IMR-90 (cell line): Measurements from ENCODE around the gene DGKZ. TPM values are rescaled to one million over a fixed set of nuclear protein-coding genes. Genes with fewer than 3 reads are reported as not detected.

Experiments
- ATAC-seq: fragments of 200-7000 bp; cut with Tn5 transposase; 2 replicates; pipeline ENCODE4 v1.9.1; 2020; ENCODE audit warnings: low read depth, mild to moderate bottlenecking, moderate library complexity
- BruUV-seq: library from RNA; stranded (reverse); fragments of 400-500 nt; replicated peaks from 2 replicates; lab custom pipeline; 2021; lab: Mats Ljungman, UMichigan
- CTCF ChIA-PET: fragments of 300-600 bp; formaldehyde crosslinking; extraction: SDS; loops from one replicate; lab custom pipeline; 2021; ENCODE audit warnings: antibody characterized with exemption; lab: Yijun Ruan, JAX
- POLR2A ChIA-PET: fragments of 300-600 bp; sonication (Branson Sonifier 250); formaldehyde crosslinking; loops from one replicate; lab custom pipeline; 2022; ENCODE audit warnings: antibody characterized with exemption; ENCODE audit not compliant: unreplicated experiment; lab: Charles Lee
- DNase-seq: peaks from one replicate; pipeline ENCODE4 v3.0.0; 2013
- H2AFZ ChIP-seq: replicated peaks from 2 replicates; pipeline ENCODE3; 2013; ENCODE audit warnings: low read length, mild to moderate bottlenecking; ENCODE audit not compliant: poor library complexity
- H2AK5ac ChIP-seq: 2 replicates; pipeline ENCODE4 v1.6.1; 2013; ENCODE audit warnings: low read depth, low read length, inconsistent platforms
- H2AK9ac ChIP-seq: replicated peaks from 2 replicates; pipeline ENCODE3; 2013; ENCODE audit warnings: mild to moderate bottlenecking, low read depth, low read length, moderate library complexity; ENCODE audit not compliant: poor library complexity
- H2BK120ac ChIP-seq: 2 replicates; pipeline ENCODE4 v1.6.1; 2013; ENCODE audit warnings: low read depth, low read length, inconsistent platforms
- H2BK15ac ChIP-seq: 3 replicates; pipeline ENCODE4 v1.6.1; 2013; ENCODE audit warnings: low read depth, low read length, inconsistent platforms
- H2BK20ac ChIP-seq: 2 replicates; pipeline ENCODE4 v1.6.1; 2013; ENCODE audit warnings: low read depth, mild to moderate bottlenecking, inconsistent platforms, low read length, moderate library complexity
- H2BK5ac ChIP-seq: 2 replicates; pipeline ENCODE4 v1.6.1; 2013; ENCODE audit warnings: mild to moderate bottlenecking, low read depth, low read length, inconsistent platforms; ENCODE audit not compliant: poor library complexity, severe bottlenecking
- H3K14ac ChIP-seq: replicated peaks from 2 replicates; pipeline ENCODE4 v1.6.1; 2013; ENCODE audit warnings: low read depth, low read length, inconsistent platforms
- H3K18ac ChIP-seq: 2 replicates; pipeline ENCODE4 v1.6.1; 2013; ENCODE audit warnings: low read depth, low read length, control low read depth
- H3K23ac ChIP-seq: 2 replicates; pipeline ENCODE4 v1.6.1; 2013; ENCODE audit warnings: low read depth, low read length, inconsistent platforms
- H3K27ac ChIP-seq: 2 replicates; pipeline ENCODE4 v1.5.1; 2013; ENCODE audit warnings: mild to moderate bottlenecking, control low read depth, low read length; ENCODE audit not compliant: insufficient read depth
- H3K27me3 ChIP-seq: 2 replicates; pipeline ENCODE4 v1.6.1; 2013; ENCODE audit warnings: low read length; ENCODE audit not compliant: control insufficient read depth, insufficient read depth
- H3K36me3 ChIP-seq: 2 replicates; pipeline ENCODE4 v1.6.1; 2013; ENCODE audit warnings: low read length, mixed read lengths; ENCODE audit not compliant: control insufficient read depth, insufficient read depth
- H3K4ac ChIP-seq: 2 replicates; pipeline ENCODE4 v1.6.1; 2013; ENCODE audit warnings: low read depth, low read length, inconsistent platforms
- H3K4me1 ChIP-seq: 2 replicates; pipeline ENCODE4 v1.6.1; 2013; ENCODE audit warnings: low read length, mixed read lengths; ENCODE audit not compliant: control insufficient read depth, insufficient read depth
- H3K4me2 ChIP-seq: 2 replicates; pipeline ENCODE4 v1.6.1; 2013; ENCODE audit warnings: low read depth, mild to moderate bottlenecking, control low read depth, low read length, moderate library complexity
- H3K4me3 ChIP-seq: 2 replicates; pipeline ENCODE4 v1.5.1; 2013; ENCODE audit warnings: low read depth, mild to moderate bottlenecking, control low read depth, low read length, moderate library complexity; ENCODE audit not compliant: insufficient read depth
- H3K56ac ChIP-seq: 2 replicates; pipeline ENCODE4 v1.6.1; 2013; ENCODE audit warnings: low read length, inconsistent platforms; ENCODE audit not compliant: insufficient read depth; ENCODE audit errors: extremely low read depth
- H3K79me1 ChIP-seq, 2 experiments: 2 replicates each; pipeline ENCODE4 v1.6.1; 2013; ENCODE audit warnings: low read length in 2 of 2, inconsistent platforms in 1 of 2, low read depth in 1 of 2
- H3K9ac ChIP-seq: 2 replicates; pipeline ENCODE4 v1.6.1; 2013; ENCODE audit warnings: low read depth, low read length, control low read depth
- H3K9me1 ChIP-seq: 2 replicates; pipeline ENCODE4 v1.6.1; 2013; ENCODE audit warnings: low read length, inconsistent platforms; ENCODE audit not compliant: insufficient read depth
- H3K9me3 ChIP-seq: 2 replicates; pipeline ENCODE4 v1.6.1; 2013; ENCODE audit warnings: low read length; ENCODE audit not compliant: control insufficient read depth, insufficient read depth
- H4K20me1 ChIP-seq: 2 replicates; pipeline ENCODE4 v1.6.1; 2013; ENCODE audit warnings: low read length, inconsistent platforms; ENCODE audit not compliant: insufficient read depth
- H4K5ac ChIP-seq: 2 replicates; pipeline ENCODE4 v1.6.1; 2013; ENCODE audit warnings: mild to moderate bottlenecking, low read depth, low read length, control low read depth
- H4K8ac ChIP-seq, 2 experiments: 2 replicates each; pipeline ENCODE4 v1.6.1; 2013; ENCODE audit warnings: low read depth in 2 of 2, low read length in 2 of 2, control low read depth in 1 of 2, inconsistent platforms in 1 of 2
- H4K91ac ChIP-seq: 2 replicates; pipeline ENCODE4 v1.6.1; 2013; ENCODE audit warnings: low read depth, low read length, inconsistent platforms; ENCODE audit not compliant: insufficient read depth
- BHLHE40 ChIP-seq: fragments of 150-350 bp; IDR thresholded peaks from 2 replicates; pipeline ENCODE4 v1.6.1; 2016; ENCODE audit warnings: mild to moderate bottlenecking, low read depth, low read length
- CEBPB ChIP-seq: IDR thresholded peaks from 2 replicates; pipeline ENCODE4 v1.6.1; 2012; ENCODE audit warnings: low read depth, low read length, improper control_type of control experiment
- CHD1 ChIP-seq: IDR thresholded peaks from 2 replicates; pipeline ENCODE4 v1.6.1; 2012; ENCODE audit warnings: low read depth, low read length, improper control_type of control experiment
- FOS ChIP-seq: fragments of 150-350 bp; IDR thresholded peaks from 2 replicates; pipeline ENCODE4 v1.6.1; 2016; ENCODE audit warnings: low read depth, low read length
- MAZ ChIP-seq: IDR thresholded peaks from 2 replicates; pipeline ENCODE4 v1.6.1; 2012; ENCODE audit warnings: low read depth, mild to moderate bottlenecking, low read length, improper control_type of control experiment, moderate library complexity, borderline replicate concordance
- POLR2A ChIP-seq: IDR thresholded peaks from 2 replicates; pipeline ENCODE4 v1.6.1; 2012; ENCODE audit warnings: mild to moderate bottlenecking, low read depth, low read length
- RCOR1 ChIP-seq: IDR thresholded peaks from 2 replicates; pipeline ENCODE4 v1.6.1; 2012; ENCODE audit warnings: mild to moderate bottlenecking, low read length, improper control_type of control experiment; ENCODE audit not compliant: insufficient replicate concordance
- RFX5 ChIP-seq: IDR thresholded peaks from 2 replicates; pipeline ENCODE4 v1.8.0; 2012; ENCODE audit warnings: low read depth, mild to moderate bottlenecking, low read length, moderate library complexity
- WGBS, 2 experiments: methylation state at CpG; one replicate each; pipeline versions ENCODE4 v1.1.5 to v1.1.7; 2013; ENCODE audit warnings: missing lambda C conversion rate in 2 of 2; ENCODE audit not compliant: insufficient read length in 1 of 2; ENCODE audit errors: extremely low coverage in 2 of 2; 5-methylcytosine and 5-hydroxymethylcytosine counted together
- dilution Hi-C: fragments of 300-500 bp; cut with HindIII; formaldehyde crosslinking; loops from one replicate; pipeline ENCODE4 v1.14.3; 2018; ENCODE audit warnings: low sequenced_read_pairs; ENCODE audit not compliant: unreplicated experiment
- in situ Hi-C: fragments of 300-500 bp; cut with MboI; formaldehyde crosslinking; loops from 3 replicates; pipeline ENCODE4 v1.14.3; 2019; ENCODE audit warnings: low sequenced_read_pairs, inconsistent platforms, mixed read lengths
- intact Hi-C: fragments of 100-400 bp; cut with micrococcal nuclease; formaldehyde crosslinking; loops from 2 replicates; pipeline ENCODE4 v1.10.0; 2022
- polyA plus RNA-seq, 3 experiments: library from polyadenylated mRNA; depleted of rRNA; stranded (reverse); fragments of >200 nt; gene quantifications; 2 replicates each; pipeline ENCODE4 v1.2.3, GENCODE V29; 2012; ENCODE audit warnings: low replicate concordance in 1 of 3
- total RNA-seq: library from RNA; depleted of rRNA; stranded (reverse); fragments of >200 nt; gene quantifications from 2 replicates; pipeline ENCODE4 v1.2.3, GENCODE V29; 2012
- TF ChIP-seq, protein P1 (sequence below): conservative IDR thresholded peaks from 2 replicates; pipeline ENCODE4 v1.5.1; 2012; ENCODE audit warnings: mild to moderate bottlenecking, low read depth, low read length, improper control_type of control experiment
- TF ChIP-seq, protein P2 (sequence below): fragments of 150-350 bp; IDR thresholded peaks from 2 replicates; pipeline ENCODE4 v1.6.1; 2016; ENCODE audit warnings: low read depth, mild to moderate bottlenecking, low read length, moderate library complexity, borderline replicate concordance

Gene DGKZ
- total and polyA plus RNA-seq, 2 of the 4 experiments (the other 2 are of a cell fraction) = 46.8 to 62.0 TPM

DNA sequence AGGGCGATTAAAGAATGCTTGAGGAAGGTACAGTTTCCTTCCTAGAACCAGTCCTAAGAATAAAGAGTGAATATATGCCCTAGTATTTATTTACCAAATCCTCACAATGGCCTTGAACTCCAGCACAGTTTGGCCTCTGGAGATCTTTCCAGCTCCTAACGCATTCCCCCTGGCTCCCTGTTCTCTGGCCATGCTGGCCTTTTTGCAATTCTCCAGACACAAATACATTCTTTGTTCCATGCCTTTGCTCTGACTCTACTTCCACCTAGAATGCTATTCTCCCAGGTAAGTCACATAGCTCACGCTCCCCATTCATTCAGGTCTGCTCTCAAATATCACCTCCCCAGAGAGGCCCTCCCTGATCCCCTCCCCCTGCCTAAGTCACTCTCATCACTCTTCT is 3.7 kb upstream of the DGKZ start:
- CTCF ChIA-PET = interaction anchor here (0.6 to 1.6 kb wide), 2 partner anchors 9 to 114 kb away, joined by 3 to 4 read pairs; no protein-coding TSS in a partner anchor
- BruUV-seq = no TSS peak
- no peak overlapping the region for H3K14ac ChIP-seq
- H2BK120ac ChIP-seq = no peak overlapping the region
- intact Hi-C loops = no loop called here
- no peaks in the 10 kb centered on the region for H3K9me3 ChIP-seq
- no peak overlapping the region for H3K9ac ChIP-seq
- no peak overlapping the region for H3K56ac ChIP-seq
- H3K27me3 ChIP-seq = peaks cover 11% of the 10 kb centered on the region; the same call in 1 of the 2 replicates
- DNase-seq (no peak), ATAC-seq (no peak)
- POLR2A ChIA-PET = no interaction called here
- H2AK9ac ChIP-seq = no peak overlapping the region
- peaks cover 8% of the 10 kb centered on the region for H4K20me1 ChIP-seq
- no peak overlapping the region for H3K23ac ChIP-seq
- H3K79me1 ChIP-seq = peaks cover 9 to 14% of the 10 kb centered on the region in 2 experiments
- no peak overlapping the region for H2BK15ac ChIP-seq
- WGBS, 2 experiments = 90% methylated on average over 2 of the region's 3 CpGs; no CpG with 5 or more reads in 1 of the 2 experiments
- in situ Hi-C loops = no loop called here
- no peak overlapping the region for H3K18ac ChIP-seq
- H2BK5ac ChIP-seq = no peak overlapping the region
- TF ChIP-seq, protein P1, sequence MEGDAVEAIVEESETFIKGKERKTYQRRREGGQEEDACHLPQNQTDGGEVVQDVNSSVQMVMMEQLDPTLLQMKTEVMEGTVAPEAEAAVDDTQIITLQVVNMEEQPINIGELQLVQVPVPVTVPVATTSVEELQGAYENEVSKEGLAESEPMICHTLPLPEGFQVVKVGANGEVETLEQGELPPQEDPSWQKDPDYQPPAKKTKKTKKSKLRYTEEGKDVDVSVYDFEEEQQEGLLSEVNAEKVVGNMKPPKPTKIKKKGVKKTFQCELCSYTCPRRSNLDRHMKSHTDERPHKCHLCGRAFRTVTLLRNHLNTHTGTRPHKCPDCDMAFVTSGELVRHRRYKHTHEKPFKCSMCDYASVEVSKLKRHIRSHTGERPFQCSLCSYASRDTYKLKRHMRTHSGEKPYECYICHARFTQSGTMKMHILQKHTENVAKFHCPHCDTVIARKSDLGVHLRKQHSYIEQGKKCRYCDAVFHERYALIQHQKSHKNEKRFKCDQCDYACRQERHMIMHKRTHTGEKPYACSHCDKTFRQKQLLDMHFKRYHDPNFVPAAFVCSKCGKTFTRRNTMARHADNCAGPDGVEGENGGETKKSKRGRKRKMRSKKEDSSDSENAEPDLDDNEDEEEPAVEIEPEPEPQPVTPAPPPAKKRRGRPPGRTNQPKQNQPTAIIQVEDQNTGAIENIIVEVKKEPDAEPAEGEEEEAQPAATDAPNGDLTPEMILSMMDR = no peak
- TF ChIP-seq POLR2A = no peak
- no peak for TF ChIP-seq CHD1
- no peak for TF ChIP-seq RFX5
- TF ChIP-seq MAZ = no peak
- TF ChIP-seq CEBPB = no peak
- TF ChIP-seq, protein P2, sequence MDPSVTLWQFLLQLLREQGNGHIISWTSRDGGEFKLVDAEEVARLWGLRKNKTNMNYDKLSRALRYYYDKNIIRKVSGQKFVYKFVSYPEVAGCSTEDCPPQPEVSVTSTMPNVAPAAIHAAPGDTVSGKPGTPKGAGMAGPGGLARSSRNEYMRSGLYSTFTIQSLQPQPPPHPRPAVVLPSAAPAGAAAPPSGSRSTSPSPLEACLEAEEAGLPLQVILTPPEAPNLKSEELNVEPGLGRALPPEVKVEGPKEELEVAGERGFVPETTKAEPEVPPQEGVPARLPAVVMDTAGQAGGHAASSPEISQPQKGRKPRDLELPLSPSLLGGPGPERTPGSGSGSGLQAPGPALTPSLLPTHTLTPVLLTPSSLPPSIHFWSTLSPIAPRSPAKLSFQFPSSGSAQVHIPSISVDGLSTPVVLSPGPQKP = no peak
- no peak for TF ChIP-seq RCOR1
- TF ChIP-seq FOS = no peak
- TF ChIP-seq BHLHE40 = no peak
- peaks cover 16% of the 10 kb centered on the region for H3K4me1 ChIP-seq
- H3K9me1 ChIP-seq = peaks cover 9% of the 10 kb centered on the region
- H2BK20ac ChIP-seq = no peak overlapping the region
- no peak overlapping the region for H3K27ac ChIP-seq
- no peak overlapping the region for H3K4me3 ChIP-seq
- H3K36me3 ChIP-seq = no peaks in the 10 kb centered on the region
- H3K4ac ChIP-seq = no peak overlapping the region
- no peak overlapping the region for H3K4me2 ChIP-seq
- no peak overlapping the region for H2AFZ ChIP-seq
- no peak overlapping the region for H4K91ac ChIP-seq
- dilution Hi-C loops = no loop called here
- no peak overlapping the region for H4K8ac ChIP-seq
- no peak overlapping the region for H2AK5ac ChIP-seq
- no peak overlapping the region for H4K5ac ChIP-seq
